Stimulated activated CD4-positive, alpha-beta T cell treated with anti-CD3 and anti-CD28 coated beads, Interleukin-12 subunit alpha, Interleukin-12 subunit beta, amount 100 ng/mL, for 4 hours (primary cell): ENCODE data around the gene AFAP1.

Source experiments
- DNase-seq: peaks from one replicate; pipeline ENCODE4 v3.0.0-alpha.2; 2020

AFAP1 gene

DNA sequence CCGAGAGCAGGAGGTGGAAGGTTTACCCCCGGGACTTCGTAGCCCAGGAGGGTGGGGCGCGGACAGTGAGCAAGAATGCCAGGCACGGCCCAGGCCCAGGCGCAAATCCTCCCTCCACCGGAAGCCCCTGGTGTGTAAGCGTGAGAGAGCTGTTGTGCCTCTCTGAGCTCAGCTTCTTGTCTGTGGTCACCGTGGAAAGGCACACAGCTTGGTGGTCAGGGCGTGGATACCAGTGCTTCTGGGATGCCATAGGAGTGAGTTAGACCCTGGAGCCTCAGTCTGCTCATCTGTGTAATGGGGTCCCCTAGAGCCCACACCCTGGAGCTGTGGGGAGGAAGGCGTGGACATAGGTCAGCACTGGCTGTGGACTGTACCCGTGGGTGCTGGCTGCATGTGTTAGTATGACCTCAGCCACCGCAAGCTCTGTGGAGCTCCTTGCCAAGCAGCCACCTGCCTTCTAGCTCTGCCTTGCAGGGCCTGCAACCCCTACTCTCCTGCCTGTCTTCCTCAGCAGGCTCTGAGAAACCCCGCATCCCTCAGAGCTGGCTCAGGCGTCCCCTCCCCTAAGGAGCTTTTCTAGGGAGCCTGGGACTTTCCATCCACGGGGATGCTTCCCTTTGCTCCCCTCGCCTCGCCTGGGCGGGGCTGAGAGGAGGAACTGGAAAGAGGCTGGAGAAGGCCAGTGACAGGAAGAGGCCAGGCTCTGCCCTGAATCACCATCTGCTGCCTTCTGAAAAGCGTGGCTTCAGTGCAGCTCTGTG, 28.0 kb upstream of the AFAP1 start:
- no peak for DNase-seq

DNA sequence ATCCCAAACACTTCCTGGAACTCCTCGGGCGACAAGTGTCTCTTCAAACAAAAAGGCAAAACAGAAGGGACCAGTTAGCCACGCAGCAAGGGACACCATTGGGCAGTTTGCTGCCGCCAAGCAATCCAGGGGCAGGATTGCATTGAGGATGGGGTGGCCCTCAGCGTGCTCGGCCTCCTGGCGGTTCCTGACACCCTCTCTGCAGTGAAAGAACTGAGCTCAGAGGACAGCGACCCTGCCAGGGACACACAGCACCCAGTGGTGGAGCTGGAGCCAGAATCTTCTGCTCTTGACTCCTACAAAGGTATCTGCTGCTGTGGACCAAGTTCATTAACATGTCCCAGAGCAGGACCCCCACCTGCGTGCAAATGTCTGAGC, 27.4 kb upstream of the AFAP1 start:
- no peak for DNase-seq

DNA sequence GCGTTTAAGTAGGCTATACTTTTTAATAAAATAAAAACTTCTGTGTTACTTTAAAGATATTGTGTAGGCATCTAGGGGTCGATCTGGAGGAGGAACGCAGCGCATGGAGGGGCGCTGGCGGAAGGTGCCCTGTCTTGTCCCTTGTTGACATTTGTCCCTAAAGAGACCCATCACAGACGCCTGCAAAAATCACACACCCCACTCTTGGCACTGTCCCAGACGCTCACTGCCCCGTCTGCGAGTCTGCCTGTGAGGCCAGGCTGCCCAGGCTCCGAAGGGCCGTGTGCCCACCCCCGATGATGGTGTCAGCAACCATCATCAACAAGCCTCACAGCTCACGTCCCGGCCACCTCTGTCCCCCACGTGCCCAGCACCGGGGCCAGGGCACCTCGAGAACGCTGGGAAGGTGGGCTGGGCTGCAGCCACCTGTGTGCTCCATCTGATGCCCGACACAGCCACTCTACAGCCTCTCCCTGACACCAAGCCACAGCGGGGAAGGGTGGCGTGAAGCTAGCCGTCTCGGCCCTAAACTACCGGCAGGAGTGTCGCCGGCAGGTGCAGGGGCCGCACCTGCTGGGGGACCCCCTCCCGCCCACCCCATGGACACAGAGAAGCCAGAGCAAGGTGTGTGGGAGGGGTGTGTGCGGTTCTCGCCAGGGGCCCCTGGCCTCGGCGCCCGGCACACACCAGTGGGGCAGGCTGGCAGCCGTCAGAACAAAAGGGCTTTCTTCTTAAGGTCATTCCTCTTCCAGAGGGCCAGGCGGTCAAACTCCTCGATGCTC, 26.8 kb upstream of the AFAP1 start:
- DNase-seq = no peak

DNA sequence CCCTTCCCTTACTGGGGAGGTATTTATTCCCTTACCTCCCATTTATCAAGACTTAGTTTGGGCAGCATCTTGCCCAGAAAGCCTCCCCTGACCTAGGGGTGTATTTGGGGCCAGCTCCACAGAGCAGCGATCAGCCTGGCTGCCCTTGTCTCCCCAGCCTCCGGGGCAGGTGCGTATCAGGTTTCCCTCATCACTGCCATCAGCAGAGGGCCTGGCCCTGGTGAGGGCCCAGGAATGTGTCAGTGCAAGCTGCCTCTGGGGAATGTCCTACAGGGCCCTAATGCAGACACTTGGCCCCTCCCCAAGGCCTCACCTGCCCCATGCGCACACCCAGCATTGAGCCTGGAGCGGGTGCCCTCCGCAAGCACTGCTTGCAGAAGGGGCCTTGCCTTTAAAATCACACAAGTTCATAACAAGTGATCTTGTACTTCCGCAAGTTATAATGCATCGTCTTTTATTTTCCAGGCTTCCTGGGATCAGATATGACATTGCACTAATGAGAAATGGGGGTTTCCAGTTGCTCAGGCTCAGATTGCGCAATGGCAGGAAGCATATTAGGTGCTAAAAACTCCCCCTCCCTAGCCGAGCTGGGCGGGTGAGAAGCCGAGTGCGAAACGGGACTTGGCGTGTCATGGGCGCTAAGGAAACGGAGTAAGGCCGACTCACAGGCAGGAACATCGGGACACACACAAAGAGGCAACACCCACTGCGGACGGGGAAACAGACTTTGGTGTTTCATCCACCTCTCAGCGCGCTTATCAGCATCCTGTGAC, 25.4 kb upstream of the AFAP1 start:
- DNase-seq = peak; percentile 32

DNA sequence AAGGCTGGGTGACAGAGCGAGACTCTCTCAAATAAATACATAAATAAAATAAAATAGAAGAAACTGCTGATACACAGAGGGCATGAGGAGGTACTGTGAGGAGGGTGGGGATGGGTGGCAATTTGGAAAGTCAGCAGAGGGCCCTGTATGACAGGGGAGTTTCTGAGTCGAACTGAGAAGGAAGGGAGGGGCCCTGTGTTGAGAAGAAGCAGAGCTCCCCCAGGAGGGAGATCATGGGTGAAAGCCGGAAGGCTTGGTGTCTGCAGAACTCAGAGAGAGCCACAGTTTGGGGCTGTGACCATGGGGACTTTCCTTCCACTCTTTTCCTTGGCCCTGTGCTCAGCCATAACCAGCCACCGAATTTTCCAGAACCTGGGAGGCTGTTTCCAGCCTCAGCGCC, 24.8 kb upstream of the AFAP1 start:
- DNase-seq = no peak

DNA sequence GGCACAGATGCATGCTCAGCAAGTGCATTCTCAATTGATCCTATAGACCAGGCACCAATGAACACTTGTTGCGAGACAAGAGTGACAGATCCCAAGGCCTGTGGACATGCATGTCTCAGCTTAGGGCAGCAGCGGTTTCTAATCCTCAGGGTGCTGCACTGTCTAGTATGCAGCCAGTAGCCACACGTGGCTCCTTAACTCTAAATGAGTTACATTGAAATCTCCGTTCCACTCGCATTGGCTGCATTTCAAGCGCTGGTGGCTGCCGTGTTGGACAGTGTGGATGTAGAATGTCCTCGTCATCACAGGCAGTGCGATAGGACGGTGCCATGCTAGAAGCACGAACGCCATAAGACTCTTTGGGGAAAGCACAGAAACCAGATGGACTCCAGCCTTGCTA, 24.0 kb upstream of the AFAP1 start:
- no peak for DNase-seq

DNA sequence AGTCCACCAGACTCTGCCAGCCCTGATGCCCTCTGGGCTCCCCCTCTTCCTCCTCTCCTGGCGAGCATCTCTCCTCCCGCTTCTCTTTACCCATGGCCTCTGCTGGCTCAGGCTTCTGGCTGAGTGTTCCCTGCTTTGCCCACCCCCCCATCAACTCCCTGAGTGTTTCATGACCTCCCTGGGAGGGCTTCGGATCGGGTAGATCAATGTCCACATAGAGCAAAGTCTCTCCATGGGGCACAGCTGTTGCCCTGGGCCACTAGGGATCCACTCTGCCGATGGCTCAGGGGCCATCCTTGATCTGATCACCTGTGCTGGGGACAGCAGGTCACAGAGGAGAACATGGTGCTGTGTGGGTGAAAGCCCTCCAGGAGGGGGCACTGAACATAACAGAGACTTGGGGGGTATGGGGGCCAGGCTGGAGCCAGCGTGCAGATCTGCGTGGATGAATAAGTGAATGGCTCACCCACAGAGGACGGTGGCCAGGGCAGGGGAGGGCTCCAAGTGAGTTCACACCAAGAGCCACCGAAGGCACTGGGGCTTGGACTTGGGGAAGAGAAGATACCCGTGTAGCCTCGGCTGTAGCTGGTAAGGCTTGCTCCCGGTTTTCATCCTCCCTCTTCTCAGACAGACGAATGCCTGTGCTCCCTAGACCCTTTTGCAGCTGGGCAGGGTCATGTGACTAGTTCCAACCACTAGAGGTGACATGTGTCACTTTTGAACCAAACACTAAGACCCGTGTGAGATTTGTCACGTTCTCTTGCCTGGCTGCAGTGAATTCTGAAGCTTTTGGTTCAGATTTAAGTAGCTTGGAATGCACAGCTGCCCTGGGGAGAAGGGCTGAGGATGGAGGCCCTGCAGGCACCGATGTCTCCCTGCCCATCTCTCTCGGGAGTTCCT, 23.2 kb upstream of the AFAP1 start:
- DNase-seq = no peak

DNA sequence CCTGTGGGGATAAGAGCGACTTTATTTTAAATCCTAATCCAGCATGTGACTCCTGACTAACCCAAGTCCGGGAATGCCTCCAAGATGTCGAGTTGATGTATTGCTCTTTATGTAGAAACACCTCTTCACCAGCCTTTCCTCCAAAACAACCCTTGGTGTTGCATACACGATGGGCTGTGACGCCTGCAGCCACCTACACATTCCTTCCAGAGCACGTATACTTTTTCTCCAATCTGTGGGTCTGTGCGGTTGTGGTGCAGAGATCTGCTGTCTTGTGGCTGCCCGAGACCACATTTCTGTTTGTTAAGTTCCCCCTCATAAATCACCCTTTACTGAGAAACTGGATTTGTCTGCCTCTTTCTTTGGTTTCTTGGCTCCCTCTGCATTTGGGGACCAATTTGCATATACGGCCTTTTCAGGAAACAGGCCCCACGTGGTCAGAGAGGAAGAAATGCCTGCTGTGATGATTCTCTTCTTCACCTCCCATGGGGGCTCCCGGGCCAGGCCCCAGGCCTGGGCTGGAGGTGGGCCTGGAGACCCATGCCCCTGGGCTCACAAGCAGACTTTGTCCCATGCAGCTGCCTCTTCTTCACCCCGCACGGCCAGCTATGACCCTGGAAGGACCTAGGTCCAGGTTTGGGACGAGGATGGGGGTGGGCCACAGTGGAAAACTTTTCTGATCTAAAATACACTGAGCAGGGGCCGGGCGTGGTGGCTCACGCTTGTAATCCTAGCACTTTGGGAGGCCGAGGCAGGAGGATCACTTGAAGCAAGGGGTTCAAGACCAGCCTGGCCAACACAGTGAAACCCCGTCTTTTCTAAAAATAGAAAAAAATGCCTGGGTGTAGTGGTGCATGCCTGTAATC, 21.4 kb upstream of the AFAP1 start:
- peak; percentile 41 for DNase-seq

DNA sequence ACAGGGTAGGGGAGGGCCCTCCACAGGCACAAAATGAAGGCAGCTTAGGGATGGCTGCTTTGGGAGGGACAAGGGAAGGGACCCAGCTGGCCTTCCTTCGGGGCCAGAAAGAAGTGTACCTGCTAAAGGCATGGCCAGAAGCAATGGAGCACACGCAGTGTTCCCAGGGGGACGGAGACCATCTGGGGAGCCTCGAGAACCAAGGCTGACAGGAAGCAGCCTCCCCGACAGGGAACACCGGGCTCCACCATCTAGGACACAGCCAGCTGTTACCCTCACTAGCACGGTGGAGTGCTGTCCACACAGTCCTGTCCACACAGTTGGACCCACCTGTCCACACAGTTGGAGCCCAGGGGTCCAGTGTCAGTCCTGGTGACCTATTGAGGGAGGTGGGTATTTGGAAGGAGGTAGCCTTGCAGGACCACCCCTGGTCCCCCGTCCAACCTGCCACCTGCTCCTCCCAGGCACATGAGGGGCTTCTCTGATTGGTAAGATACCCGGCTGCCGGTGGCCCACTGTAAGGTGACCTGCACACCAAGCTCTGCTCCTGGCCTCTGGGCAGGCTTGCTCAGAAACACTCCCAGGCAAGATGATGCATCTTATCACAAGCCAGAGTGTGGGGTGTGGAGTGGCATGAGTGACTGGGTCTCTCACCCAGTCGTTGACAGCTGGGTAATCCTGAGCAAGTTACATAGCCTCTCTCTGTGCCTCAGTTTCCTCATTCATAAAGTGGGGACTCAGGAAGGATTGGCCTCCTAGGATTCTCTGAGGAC, 20.5 kb upstream of the AFAP1 start:
- no peak for DNase-seq

DNA sequence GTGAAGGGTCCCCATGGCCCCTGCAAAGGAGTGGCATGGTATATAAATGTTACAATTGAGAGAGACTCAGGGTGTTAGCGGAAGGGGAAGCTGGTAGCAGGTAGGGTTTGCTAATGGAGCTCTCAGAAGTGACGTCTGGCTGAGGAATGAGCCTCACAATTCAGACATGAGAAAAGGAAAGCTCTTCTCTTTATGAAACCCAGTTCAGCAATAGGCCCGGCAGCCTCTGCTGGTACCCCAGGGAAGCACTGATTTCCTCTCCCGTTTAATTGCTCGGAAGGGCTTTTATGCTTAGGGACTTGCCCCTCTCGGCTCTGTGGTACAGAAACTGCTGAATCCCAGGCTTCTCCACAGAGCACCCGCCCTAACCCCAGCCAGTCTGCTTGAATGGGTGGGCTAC, 19.4 kb upstream of the AFAP1 start:
- DNase-seq = no peak

DNA sequence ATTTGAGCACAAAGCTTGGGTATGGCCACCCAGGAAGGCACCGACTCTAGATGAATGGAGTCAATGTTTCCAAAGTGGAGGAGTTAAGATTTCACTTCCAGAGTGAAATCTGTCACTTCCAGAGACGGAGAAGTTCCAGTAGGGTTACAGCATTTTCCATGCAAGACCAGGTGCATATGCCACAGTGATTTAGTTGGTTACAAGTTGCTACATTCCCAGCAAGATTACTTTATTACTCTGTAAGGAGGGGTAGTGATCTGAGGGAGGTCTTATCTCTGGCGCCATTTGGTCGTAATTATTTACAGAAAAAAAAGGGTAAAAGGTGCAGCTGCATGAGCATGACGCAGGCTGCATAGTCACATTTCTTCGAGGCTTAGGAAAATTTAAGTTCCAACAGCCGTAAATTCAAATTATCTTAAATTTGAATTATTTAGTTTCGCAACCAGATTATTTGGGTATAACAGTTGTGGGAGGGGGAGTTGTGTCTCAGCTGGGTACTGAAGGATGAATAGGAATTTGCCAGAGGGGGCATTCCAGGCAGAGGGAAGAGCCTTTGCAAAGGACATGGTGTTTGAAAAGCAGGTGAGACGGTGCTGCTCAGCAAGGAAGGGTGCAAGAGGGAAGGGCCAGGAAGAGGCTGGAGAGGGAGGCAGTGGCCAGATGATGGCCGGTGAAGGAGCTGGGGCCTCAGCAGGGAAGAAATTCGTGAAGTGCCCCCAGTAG, 17.4 kb upstream of the AFAP1 start:
- DNase-seq = no peak

DNA sequence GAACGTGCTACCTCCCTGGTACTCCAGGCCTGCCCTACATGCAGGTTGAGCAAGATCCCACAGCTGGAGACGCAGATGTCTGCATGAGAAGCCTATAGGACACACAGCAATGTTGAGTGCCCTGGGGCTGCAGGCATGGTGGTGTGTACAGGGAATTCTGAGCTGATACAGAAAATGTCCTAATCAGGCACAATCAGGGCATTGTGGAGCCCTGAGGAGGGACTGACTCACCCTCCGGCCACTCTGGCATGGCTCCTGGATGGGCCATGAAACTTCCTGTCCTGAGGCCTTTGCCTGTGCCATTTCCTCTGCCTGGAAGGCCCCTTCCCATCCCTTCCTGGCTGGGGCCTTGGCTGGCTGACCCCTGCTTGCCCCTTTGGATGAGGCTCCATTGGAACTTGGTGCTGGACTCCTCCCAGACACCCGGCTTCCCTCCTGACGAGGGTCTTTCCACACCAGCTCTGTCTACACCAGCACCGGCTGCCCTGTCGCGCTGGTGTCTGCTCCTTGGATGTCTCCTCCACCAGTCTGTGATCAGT, 16.7 kb upstream of the AFAP1 start:
- no peak for DNase-seq

DNA sequence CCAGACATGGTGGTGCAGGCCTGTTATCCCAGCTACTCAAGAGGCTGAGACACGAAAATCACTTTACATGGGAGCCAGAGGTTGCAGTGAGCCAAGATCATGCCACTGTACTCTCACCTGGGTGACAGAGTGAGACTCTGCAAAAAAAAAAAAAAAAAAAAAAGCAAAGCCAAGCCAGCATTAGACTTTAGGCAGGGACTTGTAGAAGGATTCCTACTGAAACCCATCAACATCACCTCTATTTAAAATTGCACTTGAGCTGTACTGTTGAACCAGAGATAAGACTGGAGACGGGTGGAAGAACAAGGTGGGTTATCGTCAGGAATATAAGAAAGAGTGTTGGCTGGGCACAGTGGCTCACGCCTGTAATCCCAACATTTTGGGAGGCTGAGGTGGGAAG, 15.7 kb upstream of the AFAP1 start:
- DNase-seq = no peak

DNA sequence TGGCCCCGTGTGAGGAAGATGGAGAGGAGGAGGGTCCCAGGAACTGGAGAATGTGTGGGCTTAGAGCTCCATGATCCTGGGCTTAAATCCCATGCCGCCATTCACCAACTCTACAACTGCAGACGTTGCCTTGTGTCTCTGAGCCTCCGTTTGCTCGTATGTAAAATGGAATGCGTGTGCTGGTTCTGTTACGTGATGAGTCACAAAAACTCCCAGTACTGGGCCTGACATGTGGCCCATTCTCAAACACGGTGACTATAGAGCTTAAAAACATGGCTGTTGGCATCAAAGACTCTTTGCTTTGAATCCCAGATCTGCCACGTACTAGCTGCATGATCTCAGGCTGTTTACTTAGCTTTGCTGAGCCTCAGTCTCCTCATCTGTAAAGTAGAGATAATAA, 13.0 kb upstream of the AFAP1 start:
- no peak for DNase-seq

DNA sequence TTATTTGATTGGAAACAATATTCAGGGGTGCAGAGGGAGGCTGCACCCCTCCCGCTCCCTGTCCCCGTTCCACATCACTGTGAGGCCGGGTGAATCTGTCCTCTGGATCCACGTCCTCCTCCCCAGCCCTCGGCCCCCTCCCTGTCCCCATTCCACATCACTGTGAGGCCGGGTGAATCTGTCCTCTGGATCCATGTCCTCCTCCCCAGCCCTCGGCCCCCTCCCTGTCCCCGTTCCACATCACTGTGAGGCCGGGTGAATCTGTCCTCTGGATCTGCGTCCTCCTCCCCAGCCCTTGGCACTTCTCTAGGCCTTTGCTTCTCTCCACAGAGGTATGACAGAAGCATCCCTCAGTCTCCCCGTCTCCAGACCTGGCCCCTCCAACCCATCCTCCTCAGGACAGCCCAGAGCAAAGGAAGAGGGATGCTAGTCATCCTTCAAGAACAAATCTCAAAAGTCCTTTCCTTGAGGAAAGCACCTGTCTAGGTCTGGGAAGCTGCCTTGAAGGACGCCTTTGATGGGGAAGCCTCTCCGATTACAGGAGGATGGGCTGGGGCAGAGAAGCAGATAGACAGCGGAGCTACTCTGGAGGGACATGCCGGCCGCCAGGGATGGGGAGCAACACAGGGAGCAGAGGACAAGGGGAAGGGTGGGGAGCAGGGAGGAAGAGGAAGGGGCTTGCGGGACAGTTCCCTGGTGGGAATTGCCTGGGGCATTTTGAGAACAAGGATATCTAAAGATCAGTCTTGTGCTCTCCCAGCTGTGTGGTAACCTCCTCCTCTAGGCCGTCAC, 10.8 kb upstream of the AFAP1 start:
- DNase-seq = no peak

DNA sequence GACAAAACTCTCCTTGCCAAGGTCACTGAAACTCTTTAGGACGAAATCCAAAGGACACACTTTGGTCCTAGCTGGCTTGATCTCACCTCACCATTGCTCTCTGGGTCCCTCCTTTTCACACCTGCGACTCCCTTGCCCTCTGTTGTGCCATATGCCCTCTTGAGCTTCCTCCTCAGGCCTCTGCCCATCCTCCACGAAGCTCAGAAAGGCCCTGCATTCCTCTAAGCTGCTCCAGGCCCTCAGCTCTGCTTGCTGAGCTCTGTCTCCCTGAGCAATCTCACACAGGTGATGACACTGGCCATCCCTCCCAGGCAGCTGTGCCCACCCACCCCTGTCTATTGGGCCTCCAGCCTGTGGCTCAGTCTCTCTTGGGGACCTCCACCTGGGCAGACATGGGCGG, 10.1 kb upstream of the AFAP1 start:
- no peak for DNase-seq

DNA sequence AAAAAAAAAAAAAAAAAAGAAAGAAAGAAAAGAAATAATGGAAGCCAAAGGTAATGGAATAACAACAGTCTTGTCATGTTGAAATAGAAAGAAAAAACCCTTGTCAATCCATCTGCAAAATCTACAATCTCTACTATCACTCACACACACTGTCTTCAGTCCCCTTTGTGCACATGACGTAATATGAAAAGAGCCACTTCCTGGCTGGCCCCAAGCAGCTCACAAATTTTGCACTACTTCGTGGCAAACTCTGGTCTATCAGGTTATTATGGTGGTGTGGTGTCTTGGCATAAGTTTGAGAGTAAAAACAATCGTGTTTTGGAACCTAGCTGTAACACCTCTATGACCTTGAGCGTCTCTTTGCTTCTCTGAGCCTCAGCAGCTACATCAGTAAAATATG, 8.3 kb upstream of the AFAP1 start:
- no peak for DNase-seq

DNA sequence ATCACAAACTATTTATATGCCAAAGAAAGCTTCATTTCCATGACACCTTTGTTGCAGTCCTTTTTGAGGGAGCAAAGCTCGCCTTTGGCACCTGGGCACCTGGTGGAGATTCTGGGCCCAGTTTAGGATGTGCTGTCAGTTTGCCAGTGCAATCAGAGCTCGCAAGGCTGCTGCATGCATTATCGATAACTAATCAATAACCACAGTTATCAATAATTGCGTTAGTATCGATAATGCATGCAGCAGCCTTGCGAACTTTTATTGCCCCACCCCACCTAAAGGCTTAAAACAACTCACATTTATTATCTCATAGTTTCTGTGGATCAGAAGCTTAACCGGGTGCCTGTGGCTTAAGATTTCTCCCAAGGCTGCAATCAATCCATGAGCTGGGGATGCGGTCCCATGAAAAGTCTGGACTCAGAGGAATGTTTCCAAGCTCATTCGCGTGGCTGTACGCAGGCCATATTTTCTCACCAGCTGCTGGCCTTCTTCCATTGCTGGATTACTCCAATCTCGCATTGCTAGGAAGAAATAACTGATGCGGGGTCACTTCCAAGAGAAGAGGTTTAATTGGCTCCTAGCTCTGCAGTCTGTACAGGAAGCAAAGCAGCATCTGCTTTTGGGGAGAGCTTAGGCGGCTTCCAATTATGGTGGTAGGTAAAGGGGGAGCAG, 6.2 kb upstream of the AFAP1 start:
- DNase-seq = no peak
